ENCODE data around the gene ADAM33.

- no peak for TF ChIP-seq EZH2 (IDR thresholded peaks at IDR 0.05; ENCODE audit: borderline replicate concordance, low read depth, low read length, poor library complexity, severe bottlenecking)
- no peak for TF ChIP-seq CTCF (conservative IDR thresholded peaks at IDR 0.05; ENCODE audit: low read depth, low read length)
These were observed 17.2 kb upstream of the ADAM33 start for GRCh38 chr20:3699037-3699436.

All from A673 (cell line).